Neuronal stem cell (in vitro differentiated cells): ENCODE results near the gene SKIC2.
"Not testable (repeated sequence)": the region's sequence is repeated elsewhere in the genome, so short reads cannot be mapped to it uniquely, and the experiment has no call there.

Experiments
- DNase-seq: peaks from one replicate; pipeline ENCODE4 v3.0.0-alpha.2; 2013; ENCODE audit warnings: low spot score
- H2AFZ ChIP-seq: one replicate; pipeline ENCODE4 v1.6.1; 2013; ENCODE audit warnings: mild to moderate bottlenecking, low read length, inconsistent platforms
- H2AK5ac ChIP-seq: 2 replicates; pipeline ENCODE4 v1.6.1; 2013; ENCODE audit warnings: low read depth, mild to moderate bottlenecking, inconsistent platforms, low read length, moderate library complexity, mixed read lengths
- H2BK120ac ChIP-seq: 2 replicates; pipeline ENCODE4 v1.6.1; 2013; ENCODE audit warnings: low read depth, mild to moderate bottlenecking, inconsistent platforms, low read length, moderate library complexity, mixed read lengths
- H2BK12ac ChIP-seq: one replicate; pipeline ENCODE4 v1.6.1; 2013; ENCODE audit warnings: low read length, inconsistent platforms
- H2BK15ac ChIP-seq: 2 replicates; pipeline ENCODE4 v1.6.1; 2013; ENCODE audit warnings: mild to moderate bottlenecking, low read length, inconsistent platforms, mixed read lengths
- H2BK5ac ChIP-seq: one replicate; pipeline ENCODE4 v1.6.1; 2013; ENCODE audit warnings: inconsistent platforms, mild to moderate bottlenecking, low read length, moderate library complexity
- H3K14ac ChIP-seq: one replicate; pipeline ENCODE4 v1.6.1; 2013; ENCODE audit warnings: low read length, inconsistent platforms
- H3K18ac ChIP-seq: 2 replicates; pipeline ENCODE4 v1.6.1; 2013; ENCODE audit warnings: low read length, inconsistent platforms
- H3K23ac ChIP-seq: 2 replicates; pipeline ENCODE4 v1.6.1; 2013; ENCODE audit warnings: low read depth, mild to moderate bottlenecking, mixed read lengths, low read length, inconsistent platforms; ENCODE audit not compliant: poor library complexity
- H3K27ac ChIP-seq: replicated peaks from 3 replicates; pipeline ENCODE4 v1.5.1; 2013; ENCODE audit warnings: low read length, inconsistent platforms
- H3K27me3 ChIP-seq, 3 experiments: 2 replicates each; pipeline ENCODE4 v1.6.1; 2013; ENCODE audit warnings: low read length in 3 of 3, mild to moderate bottlenecking in 2 of 3, inconsistent platforms in 1 of 3, low read depth in 1 of 3, mixed read lengths in 1 of 3, moderate library complexity in 1 of 3; ENCODE audit not compliant: control insufficient read depth in 3 of 3, insufficient read depth in 3 of 3
- H3K36me3 ChIP-seq, 2 donors: replicated peaks in 1 of 2; 2 replicates each; pipeline ENCODE4 v1.6.1; 2013; ENCODE audit warnings: low read length in 2 of 2; ENCODE audit not compliant: control insufficient read depth in 2 of 2, insufficient read depth in 2 of 2
- H3K4ac ChIP-seq: 2 replicates; pipeline ENCODE4 v1.6.1; 2013; ENCODE audit warnings: inconsistent platforms, mild to moderate bottlenecking, low read length, moderate library complexity
- H3K4me1 ChIP-seq, 2 donors: 1 replicate in 1 of 2; 2 replicates in 1 of 2; pipeline ENCODE4 v1.6.1; 2013; ENCODE audit warnings: low read length in 2 of 2, low read depth in 1 of 2; ENCODE audit not compliant: control insufficient read depth in 2 of 2, insufficient read depth in 1 of 2
- H3K4me2 ChIP-seq: one replicate; pipeline ENCODE4 v1.6.1; 2013; ENCODE audit warnings: mild to moderate bottlenecking, low read length, inconsistent platforms; ENCODE audit not compliant: insufficient read depth, poor library complexity, severe bottlenecking
- H3K4me3 ChIP-seq, 2 donors: 2 replicates each; pipeline ENCODE4 v1.5.1; 2013; ENCODE audit warnings: low read length in 2 of 2, mild to moderate bottlenecking in 2 of 2, inconsistent platforms in 1 of 2, moderate library complexity in 1 of 2
- H3K79me1 ChIP-seq: one replicate; pipeline ENCODE4 v1.6.1; 2013; ENCODE audit warnings: low read depth, mild to moderate bottlenecking, inconsistent platforms, low read length, moderate library complexity
- H3K9ac ChIP-seq: one replicate; pipeline ENCODE4 v1.6.1; 2013; ENCODE audit warnings: mild to moderate bottlenecking, low read depth, low read length, inconsistent platforms; ENCODE audit not compliant: poor library complexity
- H3K9me3 ChIP-seq, 2 donors: replicated peaks in 1 of 2; 2 replicates each; pipeline versions ENCODE3 to v1.6.1; 2013; ENCODE audit warnings: low read length in 2 of 2, mild to moderate bottlenecking in 2 of 2, inconsistent platforms in 1 of 2, low read depth in 1 of 2, mixed read lengths in 1 of 2, moderate library complexity in 1 of 2; ENCODE audit not compliant: control insufficient read depth in 2 of 2, insufficient read depth in 1 of 2
- H4K8ac ChIP-seq: one replicate; pipeline ENCODE4 v1.6.1; 2013; ENCODE audit warnings: low read depth, mild to moderate bottlenecking, inconsistent platforms, low read length, moderate library complexity
- H4K91ac ChIP-seq: one replicate; pipeline ENCODE4 v1.6.1; 2013; ENCODE audit warnings: low read length, low read depth, mild to moderate bottlenecking, inconsistent platforms; ENCODE audit not compliant: poor library complexity
- WGBS, 2 donors: extraction: QIAGEN DNeasy Blood & Tissue Kit; methylation state at CpG; one replicate each; pipeline ENCODE4 v1.1.7; 2013; ENCODE audit warnings: missing lambda C conversion rate in 2 of 2, mixed read lengths in 1 of 2; ENCODE audit not compliant: insufficient read length in 2 of 2, insufficient replicate concordance in 1 of 2; ENCODE audit errors: extremely low coverage in 2 of 2; 5-methylcytosine and 5-hydroxymethylcytosine counted together

SKIC2 gene

DNA sequence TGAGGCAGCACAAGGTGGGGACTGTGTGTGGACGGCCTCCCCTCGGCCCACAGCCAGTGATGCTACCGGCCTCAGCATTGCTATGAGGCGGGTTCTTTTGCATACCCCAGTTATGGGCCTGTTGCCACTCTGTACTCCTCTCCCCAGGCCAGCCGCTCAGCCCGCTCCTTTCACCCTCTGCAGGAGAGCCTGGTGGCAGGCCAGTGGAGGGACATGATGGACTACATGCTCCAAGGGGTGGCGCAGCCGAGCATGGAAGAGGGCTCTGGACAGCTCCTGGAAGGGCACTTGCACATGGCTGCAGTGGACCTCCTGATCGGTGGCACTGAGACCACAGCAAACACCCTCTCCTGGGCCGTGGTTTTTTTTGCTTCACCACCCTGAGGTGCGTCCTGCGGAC, 48.1 kb downstream of the SKIC2 start:
- not testable (repeated sequence) for H2BK12ac ChIP-seq, H3K23ac ChIP-seq, H2AK5ac ChIP-seq, DNase-seq, H2AFZ ChIP-seq, H3K4me2 ChIP-seq, H3K9me3 ChIP-seq, H3K79me1 ChIP-seq, H3K36me3 ChIP-seq, H3K4me1 ChIP-seq, H3K4ac ChIP-seq, H4K91ac ChIP-seq, H3K18ac ChIP-seq, H2BK120ac ChIP-seq, H3K14ac ChIP-seq, H2BK15ac ChIP-seq, H2BK5ac ChIP-seq, H3K9ac ChIP-seq, H3K27me3 ChIP-seq, H3K4me3 ChIP-seq, H4K8ac ChIP-seq, H3K27ac ChIP-seq
- no CpG with 5 or more reads among the region's 12 CpGs for WGBS, 2 donors

DNA sequence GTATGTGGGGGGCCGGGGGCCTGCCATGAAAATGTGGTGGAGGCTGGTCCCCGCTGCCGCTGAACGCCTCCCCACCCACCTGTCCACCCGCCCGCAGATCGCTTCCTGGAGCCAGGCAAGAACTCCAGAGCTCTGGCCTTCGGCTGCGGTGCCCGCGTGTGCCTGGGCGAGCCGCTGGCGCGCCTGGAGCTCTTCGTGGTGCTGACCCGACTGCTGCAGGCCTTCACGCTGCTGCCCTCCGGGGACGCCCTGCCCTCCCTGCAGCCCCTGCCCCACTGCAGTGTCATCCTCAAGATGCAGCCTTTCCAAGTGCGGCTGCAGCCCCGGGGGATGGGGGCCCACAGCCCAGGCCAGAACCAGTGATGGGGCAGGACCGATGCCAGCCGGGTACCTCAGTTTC, 49.1 kb downstream of the SKIC2 start:
- not testable (repeated sequence) for H2BK5ac ChIP-seq, H2AK5ac ChIP-seq, H3K27me3 ChIP-seq, H3K9me3 ChIP-seq, H3K23ac ChIP-seq, DNase-seq, H3K4me3 ChIP-seq, H4K91ac ChIP-seq, H3K14ac ChIP-seq, H3K18ac ChIP-seq, H3K27ac ChIP-seq, H3K4me1 ChIP-seq, H2BK120ac ChIP-seq, H4K8ac ChIP-seq, H3K9ac ChIP-seq, H3K79me1 ChIP-seq, H2BK12ac ChIP-seq, H3K4ac ChIP-seq, H2BK15ac ChIP-seq, H3K36me3 ChIP-seq, H2AFZ ChIP-seq, H3K4me2 ChIP-seq
- WGBS, 2 donors, result no CpG with 5 or more reads among the region's 24 CpGs

DNA sequence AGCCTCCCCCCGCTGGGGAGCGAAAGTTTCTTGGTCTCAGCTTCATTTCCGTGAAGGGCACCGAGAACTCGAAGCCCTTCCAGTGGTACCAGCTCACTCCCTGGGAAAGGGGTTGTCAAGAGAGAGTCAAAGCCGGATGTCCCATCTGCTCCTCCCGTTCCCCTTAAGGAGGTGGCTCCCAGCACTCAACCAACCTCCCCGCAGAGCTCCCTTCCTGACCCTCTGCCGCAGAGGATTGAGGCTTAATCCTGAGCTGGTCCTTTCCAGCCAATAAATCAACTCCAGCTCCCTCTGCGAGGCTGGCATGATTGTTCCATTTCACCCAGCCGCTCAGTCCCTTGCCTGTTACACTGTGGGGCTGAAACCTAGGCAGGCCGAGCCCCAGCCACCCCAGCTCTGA, 49.6 kb downstream of the SKIC2 start:
- H3K27me3 ChIP-seq, result not testable (repeated sequence)
- no CpG with 5 or more reads among the region's 12 CpGs for WGBS, 2 donors

DNA sequence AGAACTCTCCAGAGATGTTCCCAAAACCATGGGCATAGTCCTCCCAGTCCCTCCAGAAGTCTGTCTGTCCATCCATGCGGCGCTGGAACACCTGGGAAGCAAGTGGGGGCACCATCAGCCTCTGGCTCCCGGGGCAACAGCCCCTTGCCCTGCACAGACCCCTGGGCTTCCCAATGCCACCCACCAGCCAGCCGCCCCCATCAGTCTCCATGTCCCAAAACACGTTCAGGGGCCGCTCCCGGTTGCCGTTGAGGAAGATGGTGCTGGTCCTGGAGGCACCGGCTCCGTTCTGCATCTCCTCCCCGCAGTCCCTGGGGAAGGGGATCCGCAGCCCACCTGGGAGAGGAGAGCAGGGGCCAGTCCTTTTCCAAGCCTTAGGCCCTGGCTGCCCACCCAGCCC, 50.6 kb downstream of the SKIC2 start:
- H3K18ac ChIP-seq, H4K91ac ChIP-seq, H3K23ac ChIP-seq, H2BK5ac ChIP-seq, H4K8ac ChIP-seq, H3K4ac ChIP-seq, H3K79me1 ChIP-seq, H3K14ac ChIP-seq, H2BK120ac ChIP-seq, DNase-seq, H3K36me3 ChIP-seq, H3K4me2 ChIP-seq, H3K27ac ChIP-seq, H3K9me3 ChIP-seq, H2AK5ac ChIP-seq, H3K27me3 ChIP-seq, H2BK12ac ChIP-seq, H2BK15ac ChIP-seq, H2AFZ ChIP-seq, H3K4me3 ChIP-seq, H3K9ac ChIP-seq, H3K4me1 ChIP-seq: not testable (repeated sequence)
- no CpG with 5 or more reads among the region's 12 CpGs for WGBS, 2 donors

More for the DNA sequence above, 49.6 kb downstream of the SKIC2 start:
- H3K23ac ChIP-seq, H4K91ac ChIP-seq, H3K14ac ChIP-seq, DNase-seq, H3K4me3 ChIP-seq, H2AK5ac ChIP-seq, H3K9me3 ChIP-seq, H2AFZ ChIP-seq, H2BK120ac ChIP-seq, H3K9ac ChIP-seq, H3K27ac ChIP-seq, H3K4ac ChIP-seq, H2BK15ac ChIP-seq, H3K36me3 ChIP-seq, H3K4me1 ChIP-seq, H2BK5ac ChIP-seq, H2BK12ac ChIP-seq, H4K8ac ChIP-seq, H3K18ac ChIP-seq, H3K4me2 ChIP-seq, H3K79me1 ChIP-seq: not testable (repeated sequence)
